GM21737 (cell line): Measurements from ENCODE around the gene NPS.

Experiments used
- ATAC-seq: cut with Tn5 transposase; IDR thresholded peaks from one replicate; pipeline ENCODE4 v1.9.1; 2021; ENCODE audit warnings: mild to moderate bottlenecking, moderate library complexity; ENCODE audit not compliant: unreplicated experiment

The NPS gene

GRCh38 chr10:127556916-127557315 is 7.8 kb downstream of the NPS start:
- no peak for ATAC-seq

- no peak for ATAC-seq
Observed at GRCh38 chr10:127561647-127562046, 12.5 kb downstream of the NPS start.

DNA sequence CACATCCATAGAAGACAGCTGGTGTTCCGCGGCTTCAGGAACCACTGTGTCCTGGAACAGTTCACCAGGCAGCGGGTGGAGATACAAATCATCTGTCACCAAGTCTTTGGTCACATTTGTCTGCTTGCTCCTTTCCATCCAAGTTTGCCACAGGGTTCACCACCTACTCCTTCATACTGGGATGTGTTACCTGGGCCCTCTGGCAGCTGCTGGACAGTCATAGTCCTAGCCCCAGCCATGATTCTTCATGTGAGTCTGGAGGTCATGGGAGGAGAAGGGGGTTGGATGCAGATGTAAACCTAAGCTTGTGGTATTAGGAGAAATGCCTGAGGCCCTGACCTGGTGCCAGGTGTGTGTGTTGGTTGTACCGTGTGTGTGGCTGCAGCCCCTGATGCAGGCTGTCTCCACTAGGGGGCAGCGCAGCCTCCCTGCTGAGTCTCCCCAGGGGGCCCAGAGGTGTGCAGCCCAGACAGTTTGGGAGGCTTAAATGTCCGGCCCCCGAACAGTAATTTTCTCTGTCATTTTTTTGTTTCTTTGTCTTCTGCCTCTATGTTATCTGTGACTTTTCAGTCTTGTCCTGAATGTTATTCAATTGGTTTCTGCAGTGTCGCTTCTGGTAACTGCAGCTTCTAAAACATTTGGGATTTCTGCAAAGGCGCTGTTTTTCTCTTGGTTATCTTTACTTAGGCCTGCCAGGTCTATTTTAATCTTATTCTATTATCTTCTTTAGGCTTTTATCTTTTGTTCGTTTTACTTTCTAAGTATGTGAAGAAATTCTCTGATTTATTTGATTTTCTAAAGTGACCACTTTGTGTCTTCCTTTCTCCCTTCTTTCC is 14.8 kb downstream of the NPS start:
- no peak for ATAC-seq

- ATAC-seq = no peak
Observed at GRCh38 chr10:127564644-127565043, 15.5 kb downstream of the NPS start.

- no peak for ATAC-seq
Observed at GRCh38 chr10:127565583-127565982, 16.5 kb downstream of the NPS start.

- no peak for ATAC-seq
Observed at GRCh38 chr10:127569210-127569609, 20.1 kb downstream of the NPS start.

DNA sequence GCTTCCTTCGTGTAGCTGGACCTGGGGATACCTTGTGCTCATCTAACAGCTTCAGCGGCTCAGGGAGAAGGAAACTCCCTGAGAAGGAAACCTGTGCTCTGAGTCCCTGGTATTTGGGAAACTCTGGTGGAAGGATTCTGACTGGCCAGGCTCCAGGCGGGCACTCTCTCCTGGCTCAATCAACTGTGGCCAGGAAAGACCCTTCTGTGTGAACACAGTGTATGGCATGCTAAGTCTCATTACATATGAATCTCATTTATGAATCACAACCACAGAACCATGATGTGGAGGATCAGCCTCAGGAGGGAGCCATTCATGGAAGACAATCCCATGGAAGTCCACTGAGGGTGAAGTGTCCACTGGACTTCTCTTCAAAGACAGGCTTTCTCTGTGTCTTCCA is 20.9 kb downstream of the NPS start:
- no peak for ATAC-seq

DNA sequence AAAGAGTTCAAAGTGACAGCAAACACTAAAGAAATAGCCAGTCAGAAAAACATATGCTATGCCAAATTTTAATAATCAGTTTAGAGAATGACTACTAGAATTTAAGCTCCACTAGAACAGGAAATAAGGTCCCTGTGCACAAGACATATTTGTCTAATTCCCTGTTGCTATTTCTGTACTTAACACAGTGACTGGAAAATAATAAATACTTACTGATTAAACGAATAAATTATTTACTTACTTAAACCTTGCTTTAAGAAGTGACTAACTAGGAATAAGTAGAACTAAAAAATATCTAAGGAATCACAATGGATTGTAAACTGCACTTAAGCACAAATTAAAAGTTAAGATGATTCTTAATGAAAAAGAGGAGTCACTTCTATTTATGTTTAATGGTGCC is 22.3 kb downstream of the NPS start:
- no peak for ATAC-seq

- ATAC-seq = no peak
Observed at GRCh38 chr10:127576051-127576450, 26.9 kb downstream of the NPS start.

GRCh38 chr10:127576740-127577161 is 27.6 kb downstream of the NPS start:
- no peak for ATAC-seq

- no peak for ATAC-seq
Observed at GRCh38 chr10:127577376-127578258, 28.5 kb downstream of the NPS start.

DNA sequence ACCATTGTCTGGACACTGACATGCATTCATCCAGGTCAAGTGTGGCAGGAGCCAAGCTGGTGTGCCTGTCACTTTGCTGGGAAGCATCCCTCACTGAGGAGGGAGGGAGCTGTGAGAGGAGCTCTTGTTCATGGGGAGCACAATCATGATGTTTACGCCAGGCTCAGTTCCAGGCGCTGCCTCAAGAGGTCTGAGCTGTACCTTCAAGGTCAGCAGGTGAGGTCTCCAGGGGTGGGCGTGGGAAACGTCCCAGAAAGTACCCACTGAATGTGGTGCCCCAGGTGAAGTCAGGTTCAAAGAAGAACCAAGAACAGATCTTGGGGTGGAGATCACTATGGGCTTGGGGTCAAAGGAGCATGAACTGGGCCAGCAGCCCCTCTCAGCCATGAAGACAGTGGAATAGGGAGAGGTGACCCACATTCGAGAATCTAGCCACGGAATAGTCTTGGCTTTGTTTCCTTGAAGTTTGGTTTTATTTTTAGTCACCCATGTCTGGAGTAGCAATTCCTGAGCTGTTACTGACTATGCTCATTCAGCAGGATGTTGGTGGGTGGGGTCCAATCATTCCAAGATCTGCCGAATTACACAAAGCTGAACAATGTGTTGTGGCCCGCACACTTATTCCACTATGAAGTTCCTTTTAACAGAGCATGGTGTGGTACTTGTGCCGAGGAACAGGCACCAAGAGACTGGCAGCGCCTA is 29.3 kb downstream of the NPS start:
- ATAC-seq = no peak

GRCh38 chr10:127578961-127579305 is 29.8 kb downstream of the NPS start:
- ATAC-seq = no peak

- no peak for ATAC-seq
Observed at GRCh38 chr10:127579640-127580039, 30.5 kb downstream of the NPS start.

GRCh38 chr10:127580822-127581221 is 31.7 kb downstream of the NPS start:
- no peak for ATAC-seq

- ATAC-seq = no peak
Observed at GRCh38 chr10:127585519-127586023, 36.5 kb downstream of the NPS start.

GRCh38 chr10:127587668-127588365 is 38.7 kb downstream of the NPS start:
- ATAC-seq = no peak

DNA sequence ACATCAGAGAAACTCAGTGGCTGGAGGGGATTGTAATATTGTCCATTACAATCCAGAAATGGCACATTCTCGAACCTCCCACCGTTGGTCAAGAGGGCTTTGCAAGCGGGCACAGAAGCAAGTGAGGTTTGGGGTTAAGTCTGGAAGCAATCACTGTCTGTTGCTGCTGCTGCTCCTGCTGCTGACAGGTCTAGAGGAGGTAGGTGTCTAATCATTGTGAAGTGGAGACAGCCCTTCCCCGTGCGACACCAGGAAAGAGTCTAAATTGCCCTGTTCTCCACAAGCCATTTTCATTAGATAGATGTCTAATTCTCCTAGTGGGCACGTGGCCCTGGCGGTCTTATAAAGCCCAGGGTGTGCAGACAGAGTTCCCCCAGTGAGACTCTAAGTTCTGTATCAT is 43.5 kb downstream of the NPS start:
- ATAC-seq = no peak

DNA sequence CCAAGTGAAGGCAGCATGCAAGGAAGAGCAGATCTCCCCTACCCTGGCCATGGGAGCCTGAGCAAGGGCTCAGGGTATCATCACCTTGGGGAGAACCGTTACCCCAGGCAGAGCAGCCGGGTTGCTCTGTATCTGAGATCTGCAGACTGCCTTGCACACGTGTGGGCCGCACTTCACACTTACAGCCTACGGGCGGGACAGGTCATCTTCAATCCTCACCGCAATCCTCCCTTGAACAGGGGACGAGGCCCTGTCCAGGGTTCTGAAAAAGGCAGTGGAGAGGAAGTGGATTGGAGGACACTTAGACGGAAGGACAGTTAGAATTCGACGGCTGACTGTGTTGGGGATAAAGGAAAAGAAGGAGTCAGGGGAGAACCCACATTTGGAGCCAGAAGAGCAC is 51.4 kb downstream of the NPS start:
- no peak for ATAC-seq
